NCI-H2171 treated with DMSO at 0.1 percent for 48 hours (cell line): ENCODE measurements around the gene CCDC174.

Experiments used
- DNase-seq: peaks from one replicate; lab custom pipeline; 2025; lab: John Stamatoyannopoulos, UW

CCDC174 gene

DNA sequence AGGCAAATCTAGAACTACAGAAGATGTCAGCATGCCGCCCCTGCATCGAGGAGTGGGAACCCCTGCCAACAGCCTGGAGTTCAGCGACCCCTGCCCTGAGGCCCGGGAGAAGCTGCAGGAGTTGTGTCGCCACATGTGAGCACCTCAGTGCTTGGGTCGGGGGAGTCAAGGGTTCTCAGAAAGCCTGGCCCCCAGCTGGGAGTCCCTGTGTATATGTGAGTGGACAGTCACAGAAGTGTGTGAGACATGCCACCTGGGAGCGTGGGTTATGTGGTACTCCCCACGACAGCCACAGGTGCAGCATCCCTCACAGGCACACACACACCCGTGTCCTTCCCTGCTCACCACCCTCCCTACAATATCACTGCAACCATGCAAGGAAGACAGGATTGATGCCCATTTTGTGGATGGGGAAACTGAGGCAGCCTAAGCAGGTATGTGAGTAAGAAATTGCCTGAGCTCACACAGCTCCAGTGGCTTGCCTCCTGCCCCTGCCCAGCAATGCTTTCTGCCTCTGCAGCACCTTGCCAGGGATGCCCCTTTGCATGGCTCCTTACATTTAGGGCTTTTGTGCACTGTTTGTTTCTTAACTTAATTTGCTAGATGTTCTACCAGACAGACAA, 51.7 kb downstream of the CCDC174 start:
- DNase-seq = no peak

DNA sequence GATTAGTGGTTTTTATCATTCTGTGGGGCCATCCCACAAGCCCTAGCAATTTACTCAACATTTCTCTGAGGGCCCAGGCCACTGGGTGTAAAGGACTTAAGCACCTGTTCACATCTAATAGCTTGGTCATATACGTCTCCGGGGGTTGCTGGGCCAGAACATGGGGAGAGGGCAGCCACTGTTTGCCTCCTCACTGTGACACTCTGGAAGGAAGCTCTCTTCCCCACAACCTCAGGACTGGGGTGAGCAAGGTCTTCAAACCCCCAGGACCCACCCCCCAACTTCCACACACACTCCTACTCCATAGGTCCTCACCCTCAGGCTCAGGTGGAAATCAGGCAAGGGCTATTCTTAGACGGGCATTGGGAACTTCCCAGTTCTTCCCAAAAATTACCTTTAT, 52.2 kb downstream of the CCDC174 start:
- no peak for DNase-seq

DNA sequence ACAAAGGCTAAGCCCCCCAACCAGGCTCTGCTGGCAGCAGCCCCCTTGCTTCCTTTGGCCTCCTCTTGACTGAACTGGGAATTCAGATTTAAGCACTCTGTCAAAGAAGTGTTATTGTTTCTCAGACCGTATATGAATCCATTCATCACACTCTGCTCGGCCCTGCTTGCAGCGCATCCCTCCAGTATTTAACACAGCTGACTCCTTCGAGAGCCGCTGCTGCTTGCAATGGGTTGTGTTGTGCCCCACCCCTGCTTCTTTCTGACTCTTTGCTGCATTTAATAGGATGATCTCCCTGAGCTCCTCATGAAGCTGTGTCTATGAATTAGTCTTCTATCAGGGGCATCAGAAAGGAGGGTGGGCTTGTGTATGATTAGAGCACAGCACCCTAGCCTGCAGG, 54.5 kb downstream of the CCDC174 start:
- no peak for DNase-seq

DNA sequence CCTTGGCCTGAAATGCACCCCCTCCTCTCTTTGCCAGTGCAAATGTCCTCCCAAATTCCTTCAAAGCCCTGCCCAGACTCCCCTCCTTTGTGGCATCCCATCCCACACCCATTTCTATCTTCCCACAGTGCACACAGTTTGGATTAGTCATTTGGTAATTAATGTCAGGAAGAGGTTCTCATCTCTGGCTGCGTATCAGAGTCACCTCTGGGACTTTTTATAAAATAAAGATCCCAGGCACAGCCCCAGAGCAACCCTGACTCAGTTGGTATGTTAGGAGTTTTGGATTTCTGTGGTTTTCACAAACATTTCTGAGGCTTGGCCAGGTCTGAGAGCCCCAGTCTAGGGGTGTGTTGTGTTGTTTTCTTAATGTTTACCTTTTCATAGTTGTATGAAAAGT, 65.0 kb downstream of the CCDC174 start:
- DNase-seq = no peak

DNA sequence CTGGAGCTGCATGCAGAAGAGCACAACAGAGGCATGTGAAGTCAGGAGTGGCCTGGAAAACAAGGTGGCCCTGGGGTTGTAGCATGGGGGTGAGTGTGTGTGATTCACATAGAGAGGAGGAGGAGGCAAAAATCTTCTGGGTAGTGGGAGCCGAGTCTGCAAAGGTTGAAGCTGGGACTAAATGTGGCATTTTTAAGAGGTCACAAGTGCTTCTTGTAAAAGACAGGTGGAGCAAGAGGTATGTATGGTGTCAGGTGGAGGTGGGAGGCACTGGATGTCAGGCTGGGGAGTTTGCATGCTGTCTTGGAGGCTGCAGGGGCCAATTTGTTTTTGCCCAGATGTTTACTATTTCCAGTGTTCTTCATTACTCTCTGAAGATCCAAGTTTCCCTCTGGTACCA, 65.7 kb downstream of the CCDC174 start:
- no peak for DNase-seq

DNA sequence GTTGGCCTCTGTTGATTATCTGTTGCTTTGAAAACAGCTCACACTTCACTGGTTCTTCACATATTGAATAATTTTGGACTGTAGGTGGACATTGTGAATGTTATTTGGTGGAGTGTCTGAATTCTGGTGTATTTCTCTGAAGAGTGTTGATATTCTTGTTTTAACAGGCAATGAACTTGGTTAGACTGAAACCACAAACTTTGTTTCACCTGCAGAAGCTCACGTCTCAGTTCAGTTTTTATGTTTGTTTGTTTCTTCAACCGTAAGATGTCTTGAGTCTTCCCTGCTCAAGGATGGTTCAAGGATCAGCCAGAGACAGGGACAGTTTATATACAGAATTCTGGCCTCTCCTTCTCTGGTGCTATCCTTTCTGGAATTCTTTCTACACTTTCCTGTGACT, 67.0 kb downstream of the CCDC174 start:
- DNase-seq = no peak

DNA sequence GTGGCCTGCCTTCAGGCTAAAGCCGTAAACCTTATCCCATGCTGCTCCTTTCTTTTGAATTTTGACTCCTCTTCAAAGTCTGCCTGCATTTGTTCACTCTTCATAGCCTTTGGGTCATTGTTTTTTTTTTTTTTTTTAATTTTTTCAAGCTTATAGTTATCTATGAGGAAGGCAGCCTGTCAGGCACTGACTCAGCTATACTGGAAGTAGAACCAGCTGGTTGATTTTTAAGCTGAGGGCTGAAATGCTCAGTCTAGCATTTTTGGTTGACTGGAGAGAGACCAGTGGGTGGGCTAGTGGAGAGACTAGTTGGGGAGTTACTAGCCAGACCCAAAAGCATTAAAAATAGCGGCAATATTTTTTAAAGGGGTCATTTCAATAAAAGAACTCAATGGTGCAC, 67.4 kb downstream of the CCDC174 start:
- no peak for DNase-seq

DNA sequence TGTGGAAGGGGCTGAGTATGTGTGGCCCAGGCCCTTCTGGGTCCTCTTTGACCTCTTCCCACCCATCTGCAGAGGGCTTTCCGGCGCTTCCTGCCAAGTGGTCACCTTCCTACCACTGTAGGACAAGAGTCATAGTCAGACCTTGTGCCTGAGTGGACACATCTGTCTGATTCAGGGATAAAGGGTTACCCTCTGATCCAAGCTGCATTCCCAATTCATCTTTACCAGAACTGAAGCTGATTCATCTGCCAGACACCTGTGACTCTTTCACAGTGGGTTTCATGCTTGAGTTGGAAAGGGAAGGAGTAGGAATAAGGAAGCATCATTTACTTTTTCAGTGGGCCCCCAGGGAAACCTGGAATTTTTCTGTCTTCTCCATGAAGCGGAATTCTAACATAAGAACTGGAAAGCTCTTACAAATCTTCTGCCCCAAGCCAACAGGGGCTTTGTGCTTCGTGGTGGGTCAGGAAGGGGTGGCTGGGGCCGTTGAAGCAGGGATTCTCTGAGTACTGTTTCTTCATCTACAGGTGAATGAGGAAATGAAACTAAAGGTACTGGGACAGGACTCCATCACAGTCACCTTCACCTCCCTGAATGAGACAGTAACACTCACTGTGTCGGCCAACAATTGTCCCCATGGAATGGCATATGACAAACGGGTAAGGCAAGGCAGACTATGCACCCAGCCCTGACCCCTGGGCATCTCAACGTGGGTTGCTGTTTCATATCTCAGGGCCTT, 69.7 kb downstream of the CCDC174 start:
- no peak for DNase-seq
